Adrenal gland (tissue), 12 donors: ENCODE measurements around the gene DDX31. TPM values are rescaled to one million over a fixed set of nuclear protein-coding genes. Genes with fewer than 3 reads are reported as not detected.
A peak's percentile ranks its signal among the peaks of the same experiment; 100 is the strongest.

Experiments
- DNase-seq, 7 donors: peaks; one replicate each; pipeline ENCODE4 v3.0.0-alpha.2; 2019 to 2020
- H3K27ac ChIP-seq, 5 donors: fragments of 200-600 bp; sonication (generic) in 4 of 5; 1 replicate in 3 of 5; 2 replicates in 2 of 5; pipeline versions ENCODE4 v1.5.1 to v1.8.0; 2016 to 2020; ENCODE audit warnings: mild to moderate bottlenecking in 1 of 5
- H3K27me3 ChIP-seq: fragments of 200-600 bp; 2 replicates; pipeline ENCODE4 v1.8.0; 2021
- H3K36me3 ChIP-seq, 2 donors: fragments of 200-600 bp; replicated peaks in 1 of 2; 1 replicate in 1 of 2; 2 replicates in 1 of 2; pipeline versions ENCODE4 v1.5.1 to v1.8.0; 2018 to 2022
- H3K4me1 ChIP-seq, 2 donors: fragments of 200-600 bp; replicated peaks in 1 of 2; 1 replicate in 1 of 2; 2 replicates in 1 of 2; pipeline versions ENCODE4 v1.5.1 to v1.8.0; 2018 to 2021
- H3K4me3 ChIP-seq, 4 donors: fragments of 200-600 bp; sonication (generic) in 3 of 4; one replicate each; pipeline ENCODE4 v1.5.1; 2016 to 2018
- H3K9me3 ChIP-seq, 3 donors: fragments of 200-600 bp; sonication (generic) in 1 of 3; replicated peaks in 1 of 3; 1 replicate in 2 of 3; 2 replicates in 1 of 3; pipeline versions ENCODE4 v1.5.1 to v1.8.0; 2016 to 2021
- POLR2A ChIP-seq, 2 donors: fragments of 450-650 bp; IDR thresholded peaks; one replicate each; pipeline ENCODE4 v1.6.1; 2017; ENCODE audit warnings: antibody characterized with exemption in 2 of 2, mild to moderate bottlenecking in 2 of 2, moderate library complexity in 1 of 2
- WGBS, 4 donors: extraction: QIAGEN DNeasy Blood & Tissue Kit in 2 of 4; methylation state at CpG; one replicate each; pipeline versions ENCODE4 v1.1.5 to v1.1.7; 2013 to 2017; 5-methylcytosine and 5-hydroxymethylcytosine counted together
- intact Hi-C, 2 donors: fragments of 100-400 bp; cut with DNase I; formaldehyde crosslinking; loops; one replicate each; pipeline versions ENCODE4 v1.14.1 to v1.15.0; 2022 to 2023
- polyA plus RNA-seq, 3 donors: library from polyadenylated mRNA; stranded (reverse); fragments of 200-250 nt in 2 of 3; fragments of 350-450 nt in 1 of 3; fragmentation: Illumina TruSeq in 1 of 3; extraction: RNeasy Lipid Tissue Mini Kit (QIAGEN cat#74804) in 1 of 3; gene quantifications; one replicate each; pipeline ENCODE4 v1.2.3, GENCODE V29; 2013 to 2014
- total RNA-seq, 9 donors: library from RNA; depleted of rRNA in 4 of 9; stranded (reverse); fragments of >200 nt in 4 of 9; fragments of 120-200 nt in 1 of 9; fragmentation: NEBNext Ultra II Directional in 1 of 9; extraction: Animal tissue kit (Norgen Biotek cat#: 25700) in 1 of 9; gene quantifications; one replicate each; pipeline versions ENCODE4 v1.1.0 to v1.2.4, GENCODE V29; 2013 to 2023
- TF ChIP-seq, protein P1 (sequence below), 6 experiments: fragments of 450-650 bp in 4 of 6; fragments of 200-600 bp in 2 of 6; sonication (generic) in 1 of 6; IDR thresholded peaks; 1 replicate in 5 of 6; 2 replicates in 1 of 6; pipeline versions ENCODE4 v1.5.1 to v1.8.0; 2016 to 2021; ENCODE audit warnings: antibody characterized with exemption in 6 of 6, mild to moderate bottlenecking in 2 of 6, moderate library complexity in 1 of 6
- donor health status: healthy with polysubstance abuse.
- donor health status: Bipolar disorder and iron deficiency.
- donor health status: DM: yes; HTN: yes; CAD: no.
- donor health status: DM: no; HTN: no; CAD: no.
- donor health status: DM: no; HTN: no; CAD: no.
- donor health status: DM: yes; HTN: yes; CAD: no.

The DDX31 gene
- total and polyA plus RNA-seq, 12 donors: 7.4 to 13.8 (median 9.7) TPM

DNA sequence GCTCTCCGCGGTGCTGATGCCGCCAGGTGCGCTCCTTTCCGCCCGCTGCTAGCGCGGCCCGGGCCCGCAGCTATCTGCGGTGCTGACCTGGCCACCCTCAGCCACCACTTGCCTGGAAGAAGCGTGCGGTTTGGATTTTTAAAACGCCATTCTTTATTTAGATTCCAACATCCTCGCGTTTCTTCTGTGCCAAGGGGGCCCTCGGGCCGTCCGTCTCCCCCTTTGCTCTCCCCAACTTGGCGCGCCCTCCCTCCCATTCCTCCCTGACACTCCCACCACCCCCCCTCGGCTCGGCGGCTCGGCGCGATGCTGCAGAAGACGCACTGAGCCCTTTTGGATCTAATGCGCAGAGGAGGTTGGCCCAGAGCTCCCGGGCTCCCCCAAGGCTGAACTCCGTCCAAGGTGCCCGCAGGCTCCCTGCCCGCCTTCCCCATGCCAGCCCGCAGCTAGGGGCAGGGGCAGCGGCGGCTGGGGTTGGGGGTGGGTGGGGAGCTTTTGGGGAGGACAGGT, 87.5 kb downstream of the DDX31 start, which contains the start of gene BARHL1:
Gene BARHL1 (plus strand): TSS at position 331 of the 510 bp plus-strand sequence. CDS start 192 bp downstream, outside the sequence.
- Histone ChIP-seq H3K27ac (no peak within 1 kb of the TSS), H3K4me3 (peak within 1 kb of the TSS in 2 of 4 donors; percentile 43 to 54), H3K27me3 (peaks cover 94% of the 10 kb centered on the region), H3K4me1 (peaks cover 4 to 9% of the 10 kb centered on the region in 2 donors), H3K36me3 (no peaks in the 10 kb centered on the region), H3K9me3 (no peaks in the 10 kb centered on the region)
- intact Hi-C loops: no loop called here
- no peak for TF ChIP-seq POLR2A (IDR thresholded peaks at IDR 0.05)
- TF ChIP-seq, protein P1, sequence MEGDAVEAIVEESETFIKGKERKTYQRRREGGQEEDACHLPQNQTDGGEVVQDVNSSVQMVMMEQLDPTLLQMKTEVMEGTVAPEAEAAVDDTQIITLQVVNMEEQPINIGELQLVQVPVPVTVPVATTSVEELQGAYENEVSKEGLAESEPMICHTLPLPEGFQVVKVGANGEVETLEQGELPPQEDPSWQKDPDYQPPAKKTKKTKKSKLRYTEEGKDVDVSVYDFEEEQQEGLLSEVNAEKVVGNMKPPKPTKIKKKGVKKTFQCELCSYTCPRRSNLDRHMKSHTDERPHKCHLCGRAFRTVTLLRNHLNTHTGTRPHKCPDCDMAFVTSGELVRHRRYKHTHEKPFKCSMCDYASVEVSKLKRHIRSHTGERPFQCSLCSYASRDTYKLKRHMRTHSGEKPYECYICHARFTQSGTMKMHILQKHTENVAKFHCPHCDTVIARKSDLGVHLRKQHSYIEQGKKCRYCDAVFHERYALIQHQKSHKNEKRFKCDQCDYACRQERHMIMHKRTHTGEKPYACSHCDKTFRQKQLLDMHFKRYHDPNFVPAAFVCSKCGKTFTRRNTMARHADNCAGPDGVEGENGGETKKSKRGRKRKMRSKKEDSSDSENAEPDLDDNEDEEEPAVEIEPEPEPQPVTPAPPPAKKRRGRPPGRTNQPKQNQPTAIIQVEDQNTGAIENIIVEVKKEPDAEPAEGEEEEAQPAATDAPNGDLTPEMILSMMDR (IDR thresholded peaks at IDR 0.05): no peak
- 0 to 5% (median 3%) methylated on average over 8 to 36 of the region's 36 CpGs for WGBS, 4 donors
- DNase-seq: no peak

DNA sequence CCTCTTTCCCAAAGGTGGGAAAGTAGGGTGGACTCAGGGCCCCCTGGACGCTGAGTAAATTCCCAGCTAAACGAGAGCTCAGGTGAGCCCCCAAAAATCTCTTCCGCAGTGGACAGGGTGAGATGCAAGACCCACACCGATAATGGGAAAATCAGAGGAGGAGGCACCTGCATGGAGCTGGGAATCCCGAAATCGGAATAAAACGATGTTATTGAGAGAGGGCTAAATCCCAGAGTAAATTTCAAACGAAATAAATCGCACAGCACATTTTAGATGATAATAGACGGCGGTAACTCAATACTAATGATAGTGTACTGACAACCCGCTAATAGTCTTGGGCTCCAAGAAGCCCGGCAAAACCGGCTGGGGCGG, 90.4 kb downstream of the DDX31 start:
- H3K4me1 ChIP-seq: peaks cover 4 to 9% of the 10 kb centered on the region in 2 donors
- TF ChIP-seq, protein P1 (IDR thresholded peaks at IDR 0.05): no peak
- TF ChIP-seq POLR2A (IDR thresholded peaks at IDR 0.05): no peak
- H3K27ac ChIP-seq: no peak overlapping the region
- H3K4me3 ChIP-seq: no peak overlapping the region
- no peak for DNase-seq
- intact Hi-C loops: loop anchor here (5.0 to 10.0 kb wide), 3 partner anchors 72 to 223 kb away; partner anchors contain the start of gene CFAP77 (in 1 of the 2)
- H3K27me3 ChIP-seq: peaks cover 73% of the 10 kb centered on the region
- H3K36me3 ChIP-seq: no peaks in the 10 kb centered on the region
- H3K9me3 ChIP-seq: no peaks in the 10 kb centered on the region
- 10 to 14% (median 13%) methylated on average over 15 of the region's 15 CpGs for WGBS, 4 donors

DNA sequence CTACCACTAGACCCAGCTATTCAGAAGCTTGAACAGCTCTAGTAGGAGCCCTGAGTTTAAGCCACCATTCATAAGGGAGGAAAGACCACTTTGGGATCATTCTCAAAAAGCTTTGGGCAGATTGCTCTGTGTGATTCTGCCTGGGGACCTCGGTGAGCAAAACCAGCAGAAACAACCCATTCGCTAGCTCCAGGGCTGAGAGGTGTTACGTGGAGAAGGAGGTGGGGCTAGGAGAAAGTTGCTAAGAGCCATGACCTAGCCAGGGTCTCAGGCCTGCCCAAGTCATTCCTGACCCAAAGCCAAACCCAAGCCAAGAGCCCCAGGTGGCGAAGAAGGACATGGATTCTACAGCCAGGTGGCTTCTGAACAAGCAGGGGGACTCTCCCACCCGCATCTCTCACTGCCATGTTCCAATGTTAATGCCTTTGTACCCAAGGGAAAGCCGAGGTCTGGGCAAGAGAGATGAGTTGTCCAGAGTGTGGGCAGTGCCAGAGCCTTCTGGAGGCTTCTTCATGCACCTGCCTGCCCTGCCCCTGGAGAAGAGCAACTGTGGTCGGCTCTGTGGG, 91.3 kb downstream of the DDX31 start:
- no peak overlapping the region for H3K4me3 ChIP-seq
- no peak for DNase-seq
- no peaks in the 10 kb centered on the region for H3K36me3 ChIP-seq
- TF ChIP-seq, protein P1 (IDR thresholded peaks at IDR 0.05): no peak
- no peak for TF ChIP-seq POLR2A (IDR thresholded peaks at IDR 0.05)
- intact Hi-C loops: loop anchor here (5.0 to 10.0 kb wide), 3 partner anchors 71 to 224 kb away; partner anchors contain the start of gene CFAP77 (in 1 of the 2)
- H3K27ac ChIP-seq: no peak overlapping the region
- WGBS, 4 donors: 34 to 54% (median 38%) methylated on average over 7 of the region's 7 CpGs
- H3K4me1 ChIP-seq: peaks cover 4 to 9% of the 10 kb centered on the region in 2 donors
- peaks cover 66% of the 10 kb centered on the region for H3K27me3 ChIP-seq
- H3K9me3 ChIP-seq: no peaks in the 10 kb centered on the region

DNA sequence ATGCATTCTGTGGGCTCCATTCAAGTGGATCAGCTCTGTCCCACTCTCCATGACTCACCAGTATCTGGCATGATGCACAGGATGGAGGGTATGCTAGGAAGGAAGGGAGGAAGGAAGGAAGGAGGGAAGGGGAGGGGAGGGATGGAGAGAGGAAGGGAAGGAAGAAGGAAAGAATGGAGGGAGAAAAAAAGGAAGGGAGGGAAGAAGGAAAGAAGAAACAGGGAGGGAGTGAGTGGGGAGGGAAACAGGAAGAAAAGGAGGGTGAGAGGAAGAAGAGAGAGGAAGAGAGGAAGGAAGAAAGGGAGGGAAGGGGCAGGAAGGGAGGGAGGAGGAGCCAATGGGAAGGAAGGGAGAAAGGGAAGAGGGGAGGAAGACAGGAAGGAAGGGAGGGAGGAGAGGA, 92.7 kb downstream of the DDX31 start:
- Histone ChIP-seq H3K9me3 (no peaks in the 10 kb centered on the region), H3K27ac (no peak overlapping the region), H3K27me3 (peaks cover 52% of the 10 kb centered on the region), H3K4me3 (no peak overlapping the region), H3K36me3 (no peaks in the 10 kb centered on the region), H3K4me1 (peaks cover 4 to 5% of the 10 kb centered on the region in 2 donors)
- TF ChIP-seq, protein P1 (IDR thresholded peaks at IDR 0.05): no peak
- intact Hi-C loops: loop anchor here (5.0 to 10.0 kb wide), 3 partner anchors 70 to 225 kb away; partner anchors contain the start of gene CFAP77 (in 1 of the 2)
- DNase-seq: no peak
